NCI-H1694 treated with DMSO at 0.1 percent for 48 hours (cell line): Measurements from ENCODE around the gene TNRC18.
A peak's percentile ranks its signal among the peaks of the same experiment; 100 is the strongest.

Source experiments
- DNase-seq: peaks from one replicate; lab custom pipeline; 2025; lab: John Stamatoyannopoulos, UW

Gene TNRC18

DNA sequence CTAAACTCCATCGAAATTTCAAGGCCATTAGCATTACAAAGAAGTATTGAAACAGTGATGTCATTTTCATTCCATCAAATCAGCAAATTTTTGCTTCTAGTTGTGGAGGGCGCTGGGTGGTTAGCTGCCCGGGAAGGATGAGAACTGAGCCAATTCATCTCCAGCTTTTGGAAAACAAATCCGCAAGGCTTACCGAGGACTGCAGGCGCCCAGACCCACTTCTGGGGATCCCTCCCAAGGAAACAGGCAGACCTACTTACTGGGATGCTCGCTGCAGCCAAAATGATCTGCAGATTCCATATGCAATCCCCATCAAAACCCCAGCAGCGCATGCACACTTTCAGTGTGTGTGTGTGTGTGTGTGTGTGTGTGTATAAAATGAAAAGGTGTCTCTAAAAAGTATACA is 19.2 kb downstream of the TNRC18 start:
- DNase-seq: no peak

DNA sequence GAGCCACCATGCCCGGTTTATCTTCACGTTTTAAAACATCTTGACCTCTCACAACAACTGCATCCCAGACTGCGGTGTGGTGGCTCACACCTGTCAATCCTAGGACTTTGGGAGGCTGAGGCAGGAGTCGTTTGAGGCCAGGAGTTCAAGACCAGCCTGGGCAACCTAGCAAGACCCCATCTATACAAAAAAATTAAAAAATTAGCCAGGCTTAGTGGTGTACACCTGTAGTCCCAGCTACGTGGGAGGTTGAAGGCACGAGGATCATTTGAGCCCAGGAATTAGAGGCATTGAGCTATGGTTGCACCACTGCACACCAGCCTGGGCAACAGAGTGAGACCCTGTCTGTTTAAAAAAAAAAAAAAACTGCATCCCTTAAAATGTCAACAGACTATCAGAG is 20.2 kb downstream of the TNRC18 start:
- DNase-seq: no peak

DNA sequence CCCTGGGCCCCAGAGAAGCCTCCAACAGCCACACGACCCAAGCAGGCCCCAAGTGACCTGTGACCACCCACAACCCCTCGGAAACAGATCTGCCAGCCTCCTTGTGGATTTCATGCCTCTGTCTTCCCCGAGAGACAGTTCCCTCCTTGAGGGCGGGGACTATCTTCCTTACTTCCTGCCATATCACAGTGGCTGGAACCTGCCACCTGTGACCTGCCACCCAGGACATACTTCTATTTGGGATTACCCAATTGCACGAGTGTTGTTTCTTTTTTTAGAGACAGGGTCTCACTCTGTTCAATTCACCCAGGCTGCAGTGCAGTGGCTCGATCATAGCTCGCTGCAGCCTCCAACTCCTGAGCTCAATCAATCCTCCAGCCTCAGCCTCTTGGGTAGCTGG is 25.9 kb downstream of the TNRC18 start:
- DNase-seq: no peak

DNA sequence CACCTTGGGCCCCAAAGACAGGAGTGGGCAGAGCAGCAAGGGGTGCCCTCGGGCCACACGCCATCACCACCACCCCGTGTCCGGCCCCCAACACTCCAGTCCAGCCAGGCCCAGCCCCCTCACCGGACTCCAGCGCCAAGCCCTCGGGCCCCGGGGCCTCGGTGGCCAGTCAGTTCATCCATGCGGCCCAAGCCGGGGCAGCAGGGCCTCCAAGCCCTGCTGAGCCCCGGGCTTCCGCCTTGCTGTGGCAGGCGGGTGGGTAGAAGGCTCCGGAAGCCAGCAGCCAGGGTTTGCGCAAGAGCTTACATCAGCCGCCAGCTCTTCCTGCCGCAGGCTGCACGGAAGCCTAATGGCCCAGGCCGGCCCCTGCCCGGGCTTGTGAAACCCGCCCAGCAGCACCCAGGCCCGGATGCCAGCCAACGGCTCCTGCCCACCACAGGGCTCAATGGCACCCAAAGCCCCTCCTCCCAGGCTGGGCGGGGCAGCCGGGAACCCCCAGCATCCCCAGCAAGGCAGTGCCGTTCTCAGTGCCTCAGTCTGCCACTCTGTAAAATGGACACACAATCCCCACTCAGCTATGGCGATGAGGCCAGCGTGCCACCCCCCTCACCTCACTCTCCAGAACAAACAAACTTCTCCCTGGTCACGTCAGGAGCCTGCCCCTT is 26.5 kb downstream of the TNRC18 start:
- DNase-seq: peak; percentile 74

DNA sequence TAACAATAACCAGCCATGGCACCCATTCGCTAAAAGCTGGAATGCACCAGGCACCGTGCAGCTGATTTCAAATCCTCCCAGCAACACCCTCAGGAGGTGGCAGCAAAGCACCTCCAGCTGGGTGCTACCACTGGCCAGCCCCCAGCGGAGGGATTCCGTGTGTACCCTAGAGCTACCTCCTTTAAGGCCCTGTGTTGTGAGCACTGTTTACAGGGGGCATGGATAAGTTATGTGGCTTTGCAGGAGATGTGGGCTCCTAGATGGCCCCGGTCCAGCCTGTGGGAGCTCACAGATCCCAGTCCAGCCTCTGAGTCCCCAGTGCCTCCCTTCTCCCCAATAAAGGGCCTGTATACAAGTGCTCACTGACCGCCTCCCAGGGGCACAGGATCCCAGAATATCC is 27.1 kb downstream of the TNRC18 start:
- peak; percentile 17 for DNase-seq

DNA sequence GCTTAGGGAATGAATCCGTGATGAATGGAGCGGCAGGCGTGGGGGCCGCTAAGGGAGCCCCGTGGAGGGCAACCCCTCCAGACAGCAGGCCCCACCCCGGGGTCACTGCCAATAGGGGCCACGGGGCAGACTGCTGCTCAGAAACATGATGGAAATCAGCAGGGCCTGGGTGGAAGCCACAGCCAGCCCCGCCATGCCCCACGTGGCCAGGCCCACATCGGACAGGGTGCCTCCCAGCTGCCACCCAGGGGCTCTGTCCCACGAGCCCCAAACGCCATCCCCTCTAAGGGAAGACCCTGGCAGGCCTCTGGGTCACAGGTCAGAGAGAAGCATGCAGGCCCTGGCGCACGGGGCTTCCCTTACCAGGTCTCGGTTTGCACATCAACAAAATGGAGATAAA is 28.4 kb downstream of the TNRC18 start:
- no peak for DNase-seq

DNA sequence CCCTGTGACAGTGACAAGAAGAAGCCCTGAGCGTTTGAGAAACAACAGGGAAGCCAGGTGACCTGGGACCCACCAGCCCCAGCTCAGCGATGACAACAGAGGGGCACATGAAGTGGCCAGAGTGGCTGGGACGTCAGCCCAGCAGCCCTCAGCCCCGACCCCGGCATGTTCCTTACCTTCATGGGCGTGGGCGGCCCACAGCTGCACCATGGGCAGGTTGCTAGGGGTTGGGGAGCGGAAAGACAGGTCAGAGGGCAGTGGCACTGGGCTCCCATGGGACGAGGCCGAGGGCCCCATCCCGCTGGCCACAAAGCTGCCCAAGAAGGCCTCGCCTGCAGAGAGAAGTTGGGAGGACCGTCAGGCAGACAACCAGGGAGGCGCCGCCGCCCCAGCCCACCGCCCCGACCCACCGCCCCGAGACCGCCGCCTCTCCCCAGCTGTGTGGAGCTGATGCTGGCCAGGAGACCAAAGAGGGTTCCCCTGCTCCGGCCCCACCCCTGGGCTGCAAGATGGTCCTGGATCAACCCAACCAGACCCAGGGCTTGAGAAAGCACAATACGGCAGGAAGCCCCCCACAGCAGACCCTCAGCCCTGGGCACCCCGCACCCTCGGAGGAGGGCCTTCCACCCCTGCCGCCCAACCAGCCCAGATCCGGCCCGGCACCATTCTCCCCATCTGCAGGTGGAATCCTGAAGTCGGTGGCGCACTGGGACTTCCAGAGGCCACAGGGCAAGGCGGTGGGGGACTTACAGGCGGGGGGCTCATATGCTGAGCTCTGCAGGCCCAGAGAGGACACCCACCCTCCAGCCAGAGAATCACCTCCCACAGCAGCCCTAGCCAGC is 29.1 kb downstream of the TNRC18 start:
- DNase-seq: no peak

DNA sequence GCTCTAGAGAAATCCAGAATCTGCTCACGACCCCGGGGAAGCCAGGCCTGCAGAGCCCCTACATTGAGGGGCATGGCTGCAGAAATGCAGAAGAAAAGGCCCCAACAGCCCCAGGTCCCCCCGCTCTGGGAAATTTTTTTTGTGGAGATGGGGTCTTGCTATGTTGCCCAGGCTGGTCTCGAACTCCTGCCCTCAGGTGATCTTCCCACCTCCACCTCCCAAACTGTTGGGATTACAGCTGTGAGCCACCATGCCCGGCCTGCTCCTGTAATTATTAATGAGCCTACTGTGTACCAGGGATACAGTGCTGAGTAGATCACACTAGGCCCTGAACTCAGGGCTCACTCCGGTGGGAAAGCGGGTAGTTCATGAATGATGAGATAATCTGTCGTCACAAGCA is 29.9 kb downstream of the TNRC18 start:
- no peak for DNase-seq

DNA sequence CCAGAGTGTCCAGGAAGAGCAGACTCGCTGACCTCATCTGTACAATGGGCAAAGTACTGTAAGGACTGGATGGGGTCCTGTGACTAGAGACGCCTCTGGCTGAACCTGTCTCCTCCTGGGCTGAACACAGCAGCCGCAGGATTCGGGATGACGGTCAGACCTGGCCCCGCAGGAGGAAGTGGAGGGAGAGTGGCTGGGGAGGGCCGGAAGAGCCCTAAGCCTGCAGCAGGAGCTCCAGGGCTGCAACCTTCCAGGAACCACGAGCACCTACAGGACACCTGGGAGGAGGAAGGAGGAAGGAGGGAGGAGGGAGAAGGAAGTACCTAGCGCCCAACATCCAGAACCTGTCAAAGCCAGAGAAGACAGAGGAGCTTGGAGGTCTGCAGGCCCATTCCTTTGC is 30.3 kb downstream of the TNRC18 start:
- DNase-seq: no peak

DNA sequence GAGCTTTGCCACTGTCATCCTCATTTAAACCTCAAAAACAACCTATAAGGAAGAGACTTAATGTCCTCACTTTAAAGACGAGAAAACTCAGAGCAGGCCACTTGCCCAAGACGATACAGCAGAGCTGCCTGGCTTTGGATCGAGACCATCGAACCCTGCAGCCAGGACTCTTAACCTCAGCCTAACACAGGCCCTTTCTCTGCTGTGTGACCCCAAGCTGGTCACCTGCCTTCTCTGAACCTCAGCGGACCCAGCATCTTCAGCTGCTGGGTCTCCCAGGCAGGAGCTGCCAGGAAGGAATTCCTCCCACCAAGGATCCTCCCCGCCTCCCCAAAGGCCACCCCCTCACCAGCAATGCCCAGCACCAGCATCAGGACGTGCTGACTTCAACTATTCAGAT is 32.7 kb downstream of the TNRC18 start:
- no peak for DNase-seq

DNA sequence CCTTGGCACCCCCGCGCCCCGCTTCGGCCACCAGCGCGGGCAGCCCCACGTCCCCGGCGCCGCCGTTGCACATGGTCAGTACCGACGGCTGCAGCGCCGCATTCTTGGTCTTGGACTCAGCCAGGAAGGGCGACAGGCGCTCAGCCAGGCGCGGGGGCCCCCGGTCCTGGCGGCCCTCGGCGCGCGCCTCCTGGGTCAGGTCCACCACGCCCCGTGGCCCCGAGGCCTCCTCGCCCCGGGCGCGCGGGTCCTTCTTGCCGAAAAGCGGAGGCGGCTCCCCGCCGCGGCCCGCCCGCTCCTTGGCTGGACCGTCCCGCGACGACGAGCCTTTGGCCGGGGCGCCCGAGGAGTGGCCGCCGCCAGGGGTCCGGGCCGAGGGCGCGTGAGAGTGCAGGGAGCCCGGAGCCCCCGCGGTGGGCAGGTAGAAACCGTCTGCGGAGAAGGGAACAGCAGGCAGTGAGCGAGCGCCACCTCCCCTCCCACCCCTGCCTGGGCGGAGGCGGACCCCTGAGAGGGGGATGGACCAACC is 34.7 kb downstream of the TNRC18 start:
- DNase-seq: no peak

DNA sequence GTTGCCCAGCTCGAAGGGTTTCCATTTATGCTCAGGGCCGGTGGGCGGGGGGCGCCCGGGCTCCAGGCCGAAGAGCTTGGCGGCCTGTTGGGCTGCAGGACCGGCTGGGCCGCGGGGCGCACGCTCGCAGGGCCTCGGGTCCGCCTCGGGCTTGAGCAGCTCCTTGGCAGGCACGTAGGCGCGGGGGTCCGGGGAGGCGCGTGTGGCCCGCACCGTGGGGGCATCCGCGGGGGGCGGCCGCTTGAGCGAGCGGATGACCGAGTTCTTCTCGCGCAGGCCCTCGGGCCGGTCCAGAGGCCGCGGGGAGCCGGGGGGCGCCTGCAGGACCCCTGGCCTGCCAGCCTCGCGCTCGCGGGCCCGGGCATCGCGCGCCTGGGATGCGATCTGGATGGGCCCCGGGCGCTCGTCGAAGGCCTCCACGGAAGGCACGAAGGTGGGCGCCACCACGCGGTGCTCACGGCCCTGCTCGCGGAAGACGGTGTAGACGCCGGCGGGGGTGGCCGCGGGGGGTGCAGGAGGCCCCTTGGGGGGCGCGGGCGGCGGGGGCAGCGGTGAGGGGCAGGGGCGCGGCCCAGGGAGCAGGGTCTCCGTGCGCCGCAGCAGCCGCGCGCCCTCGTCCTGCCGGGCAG is 35.2 kb downstream of the TNRC18 start:
- no peak for DNase-seq

DNA sequence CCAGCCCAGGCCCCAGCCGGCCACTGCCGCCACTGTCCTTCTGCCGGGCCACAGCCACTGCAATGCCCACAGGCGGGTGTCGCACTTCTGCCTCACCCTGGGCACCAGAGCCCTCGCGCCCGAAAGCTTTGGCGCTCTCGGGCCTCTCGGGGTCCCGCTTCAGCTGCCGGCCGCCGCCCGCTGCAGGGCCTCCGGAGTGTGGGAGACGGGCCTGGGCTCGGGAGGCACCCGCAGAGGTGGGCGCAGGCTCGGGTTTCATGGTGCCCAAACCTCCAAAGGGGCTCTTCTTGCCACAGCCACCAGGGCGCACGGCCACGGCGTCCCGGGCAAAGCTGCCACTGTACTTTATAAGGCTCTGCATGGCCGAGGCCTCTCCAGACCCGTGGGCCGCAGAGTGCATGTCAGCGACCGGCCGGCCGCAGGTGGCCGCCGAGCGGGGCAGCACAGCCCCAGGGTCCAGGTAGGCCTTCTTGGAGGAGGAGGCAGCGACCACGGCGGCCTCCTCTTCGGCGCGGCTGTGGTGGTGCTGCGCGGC is 35.9 kb downstream of the TNRC18 start:
- DNase-seq: no peak

DNA sequence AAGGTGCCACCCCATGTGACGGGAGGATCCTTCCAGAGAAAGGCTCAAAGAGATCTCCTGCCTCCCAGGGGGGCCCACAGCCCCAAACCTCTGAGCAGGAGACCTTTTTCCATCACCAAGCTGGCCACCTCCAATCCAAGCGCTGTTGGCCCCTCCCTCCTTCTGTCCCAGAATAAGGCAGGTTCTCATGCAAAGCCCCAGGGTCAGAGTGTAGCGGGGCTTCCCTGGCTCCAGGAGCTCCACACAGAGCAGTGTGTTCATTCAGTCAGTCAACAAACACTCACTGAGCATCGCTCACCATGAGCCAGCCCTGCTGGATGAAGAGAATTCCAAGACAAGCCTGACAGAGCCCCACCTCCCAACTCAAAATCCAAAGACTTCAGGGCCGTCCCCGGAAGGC is 39.0 kb downstream of the TNRC18 start:
- no peak for DNase-seq

DNA sequence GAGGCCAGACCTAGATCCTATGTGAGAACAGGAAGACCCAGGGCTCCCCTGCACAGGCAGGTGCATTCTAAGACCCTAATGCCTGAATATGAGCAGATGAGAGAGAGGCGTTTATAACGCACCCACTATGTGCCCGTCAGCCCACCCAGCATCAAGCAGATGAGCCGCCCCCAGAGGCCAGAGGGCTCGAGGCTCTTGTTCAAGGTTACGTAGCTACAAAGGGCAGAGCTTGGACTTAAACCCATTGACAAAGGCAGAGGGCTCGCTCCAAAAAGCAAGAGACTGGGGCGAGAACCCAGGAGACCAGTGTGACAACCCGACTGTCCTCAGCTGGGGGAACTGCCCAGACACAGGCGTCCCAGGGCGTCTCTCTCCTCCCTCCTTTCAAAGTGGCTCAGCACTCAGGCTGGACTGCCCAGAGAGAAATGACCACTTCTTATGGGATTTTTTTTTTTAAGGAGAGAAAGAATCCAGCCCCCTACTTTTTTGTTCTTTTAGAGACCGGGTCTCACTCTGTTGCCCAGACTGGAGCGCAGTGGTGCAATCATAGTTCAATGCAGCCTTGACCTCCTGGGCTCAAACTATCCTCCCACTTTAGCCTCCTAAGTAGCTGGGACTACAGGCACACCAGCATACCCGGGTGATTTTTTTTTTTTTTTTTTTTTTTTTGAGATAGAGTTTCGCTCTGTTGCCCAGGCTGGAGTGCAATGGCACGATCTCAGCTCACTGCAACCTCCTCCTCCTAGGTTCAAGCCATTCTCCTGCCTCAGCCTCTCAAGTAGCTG is 40.1 kb downstream of the TNRC18 start:
- no peak for DNase-seq

DNA sequence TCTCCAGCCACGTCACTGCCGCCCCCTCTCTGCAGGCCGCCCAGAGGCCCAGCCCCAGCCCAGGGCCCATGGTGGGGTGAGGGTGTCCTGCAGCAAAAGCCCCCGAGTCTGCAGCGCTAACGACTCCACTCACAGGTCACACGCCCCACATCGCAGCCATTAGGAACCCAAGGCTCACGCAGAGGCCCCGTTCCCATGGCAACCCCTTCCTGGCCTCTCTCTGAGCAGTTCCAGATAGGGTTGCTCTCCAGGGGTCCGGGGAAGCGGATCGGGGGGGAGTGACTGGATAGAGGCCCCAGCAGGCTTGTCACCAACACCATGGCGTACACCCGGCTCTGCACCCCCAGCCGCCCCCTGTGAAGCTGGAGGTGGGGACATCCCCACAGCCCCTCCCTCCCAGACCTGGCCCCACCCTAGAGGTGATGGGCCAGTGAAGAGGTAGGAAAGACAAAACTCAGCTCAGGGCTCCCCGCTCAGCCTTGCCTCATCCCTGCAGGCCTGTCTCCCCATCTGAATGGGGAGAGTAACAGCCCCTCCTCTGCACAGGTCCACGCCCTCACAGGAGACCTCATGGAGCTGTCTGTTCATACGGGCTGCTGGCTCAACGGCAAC is 41.2 kb downstream of the TNRC18 start:
- DNase-seq: no peak

DNA sequence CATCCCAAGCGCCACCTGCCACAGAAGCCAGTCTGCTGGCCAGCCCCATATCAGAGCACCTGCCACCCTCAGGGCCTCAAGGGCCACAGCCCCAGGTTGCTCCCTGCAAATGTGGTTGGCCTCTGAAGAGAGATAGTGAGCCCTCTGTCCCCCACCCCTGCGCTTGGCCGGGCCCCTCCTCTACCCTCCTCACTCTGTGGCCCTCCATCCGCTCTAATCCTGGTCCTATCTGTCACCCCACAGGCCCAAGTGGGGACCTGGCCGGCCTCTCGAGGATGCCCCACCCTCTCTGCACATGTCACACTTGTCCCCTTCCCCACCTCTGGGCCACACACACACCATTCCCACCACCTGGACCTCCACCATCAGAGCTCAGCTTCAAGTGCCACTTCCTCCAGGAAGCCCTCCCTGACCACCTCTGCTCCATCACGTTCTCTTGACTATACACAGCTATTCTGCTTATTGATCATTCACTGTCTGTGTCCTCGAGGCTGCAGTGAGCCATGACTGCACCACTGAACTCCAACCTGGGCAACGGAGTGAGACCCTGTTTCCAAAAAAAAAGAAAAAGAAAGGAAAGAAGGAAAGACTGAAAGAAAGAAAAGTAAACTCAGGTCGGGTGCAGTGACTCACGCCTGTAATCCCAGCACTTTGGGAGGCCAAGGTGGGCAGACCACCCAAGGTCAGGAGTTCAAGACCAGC is 42.4 kb downstream of the TNRC18 start:
- no peak for DNase-seq

DNA sequence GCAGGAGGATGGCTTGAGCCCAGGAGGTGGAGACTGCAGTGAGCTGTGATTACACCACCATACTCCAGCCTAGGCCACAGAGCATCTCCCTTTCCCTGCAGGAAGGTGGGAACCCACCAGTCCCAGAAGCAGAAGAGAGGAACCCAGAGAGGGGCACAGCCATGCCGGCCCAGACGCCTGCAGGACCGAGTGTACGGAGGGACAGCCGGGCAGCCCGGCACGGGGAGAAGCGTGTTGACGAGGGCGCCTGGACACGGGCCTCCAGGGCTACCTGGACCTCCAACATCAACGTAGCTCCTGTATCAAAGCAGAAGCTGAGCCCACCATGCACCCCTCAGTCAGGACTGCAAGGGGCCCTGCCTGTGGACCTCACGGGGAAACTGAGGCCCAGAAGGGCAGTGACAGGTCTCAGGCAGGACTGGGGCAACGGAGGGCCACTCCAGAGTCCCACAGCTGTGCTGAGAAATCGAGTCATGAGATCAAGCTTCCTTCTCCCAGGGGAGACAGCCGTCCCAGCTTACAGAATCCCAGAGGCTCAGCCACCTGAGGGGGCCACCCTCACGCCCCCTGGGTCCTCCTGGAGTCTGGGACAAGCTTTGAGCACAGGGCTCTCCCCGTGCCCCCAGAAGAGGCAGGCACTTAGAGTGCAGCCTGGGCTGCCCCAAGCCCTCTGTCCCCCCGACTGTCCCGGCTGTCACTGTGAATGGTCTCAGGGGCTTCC is 43.1 kb downstream of the TNRC18 start:
- no peak for DNase-seq

DNA sequence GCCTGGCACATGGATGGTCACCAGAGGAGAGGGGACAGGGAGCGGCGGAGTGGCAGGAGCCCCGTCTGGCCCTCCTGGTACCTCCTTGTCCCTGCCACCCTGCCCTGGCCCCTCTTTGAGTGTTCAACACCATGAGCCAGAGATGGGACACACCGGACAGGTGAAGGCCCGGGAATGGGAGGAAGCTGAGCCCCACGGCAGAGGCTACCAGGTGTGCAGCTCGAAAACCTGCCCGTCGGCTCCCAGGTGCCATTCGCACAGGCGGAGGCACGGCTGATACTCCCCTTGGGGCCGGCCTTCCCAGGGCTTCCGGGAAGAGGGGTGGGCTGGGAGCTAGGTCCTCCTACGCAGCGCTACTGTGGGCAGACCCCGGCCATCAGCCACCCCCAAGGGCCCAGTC is 44.1 kb downstream of the TNRC18 start:
- DNase-seq: no peak

DNA sequence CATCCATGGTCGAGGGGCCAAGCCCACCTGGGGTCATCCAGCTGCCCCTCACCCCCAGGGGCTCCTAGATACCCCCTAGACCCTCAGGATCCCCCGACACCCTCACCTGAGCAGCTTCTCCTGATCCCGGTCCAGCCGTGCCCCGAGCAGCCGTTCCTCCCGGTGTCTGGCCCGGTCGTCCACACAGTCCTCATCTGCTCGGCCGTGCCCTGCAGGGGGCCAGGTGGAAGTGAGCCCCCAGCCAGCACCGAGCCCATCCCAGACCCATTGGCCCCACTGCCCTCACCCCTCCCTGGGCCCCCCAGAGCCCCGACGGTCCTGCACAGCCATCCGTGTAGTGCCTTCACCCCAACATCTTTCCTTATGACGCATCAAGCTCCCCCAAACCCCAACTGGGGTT is 45.8 kb downstream of the TNRC18 start:
- no peak for DNase-seq
